ENCODE results near the gene TXNDC16. TPM values are rescaled to one million over a fixed set of nuclear protein-coding genes. Genes with fewer than 3 reads are reported as not detected.

TXNDC16 gene
- total and polyA plus RNA-seq, 2 donors (not counting 3 experiments of a cell fraction or from before 2014, with no cell fraction given), result 2.3 to 4.5 TPM

DNA sequence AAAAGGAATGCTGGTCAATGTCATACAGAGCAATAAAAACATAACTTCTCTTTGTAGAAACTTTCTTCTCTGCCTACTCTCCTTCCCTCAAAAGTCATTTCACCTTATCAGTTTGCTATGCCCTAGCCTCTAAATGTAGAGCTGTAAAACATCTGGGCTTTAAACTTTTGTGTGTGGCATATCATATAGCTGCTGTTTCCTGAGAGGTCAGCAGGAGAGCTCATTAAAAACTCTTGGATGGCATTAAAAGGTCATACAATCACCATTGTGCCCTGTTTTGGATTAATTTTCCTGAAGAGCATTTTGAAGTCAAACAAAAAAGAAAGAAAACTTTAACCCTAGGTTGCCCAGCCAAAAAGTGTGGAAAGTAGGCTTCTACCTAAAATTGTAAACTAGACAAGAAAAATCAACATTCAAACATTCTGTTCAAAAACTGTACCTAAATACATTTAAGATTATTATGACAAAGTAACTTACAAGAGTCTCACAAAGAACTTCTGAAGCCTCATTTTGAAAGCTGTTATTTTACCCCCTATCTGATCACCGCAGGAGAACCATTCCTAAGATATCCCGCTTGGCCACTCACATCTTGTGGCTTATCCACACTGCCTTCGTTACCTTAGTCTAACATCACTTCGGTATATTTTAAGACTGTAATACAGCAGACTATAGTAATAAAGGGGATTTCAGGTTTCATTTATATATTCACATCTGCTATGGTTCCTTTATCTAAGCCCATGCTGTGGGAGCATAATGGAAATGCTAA is 38.1 kb downstream of the TXNDC16 start:
- H3K4me1 ChIP-seq (ENCODE audit: control insufficient read depth, extremely low read depth, insufficient read depth, low read length), result no peaks in the 10 kb centered on the region
- no peaks in the 10 kb centered on the region for H3K27me3 ChIP-seq (ENCODE audit: control insufficient read depth in 2 of 2, insufficient read depth in 2 of 2, low read length in 2 of 2)
- no peaks in the 10 kb centered on the region for H3K9me3 ChIP-seq (replicated peaks; ENCODE audit: control insufficient read depth, insufficient read depth, low read length)
- H3K27ac ChIP-seq (ENCODE audit: insufficient read depth, low read depth, low read length), result no peak overlapping the region
- no peak overlapping the region for H3K9ac ChIP-seq (replicated peaks; ENCODE audit: extremely low read depth, insufficient read depth, low read length)
- CTCF ChIA-PET, result no interaction called here
- no peaks in the 10 kb centered on the region for H4K20me1 ChIP-seq (replicated peaks; ENCODE audit: control insufficient read depth, extremely low read depth, insufficient read depth, low read length)
- no peak for TF ChIP-seq MYC (IDR thresholded peaks at IDR 0.05; ENCODE audit: low read depth, low read length)
- TF ChIP-seq, protein P1, sequence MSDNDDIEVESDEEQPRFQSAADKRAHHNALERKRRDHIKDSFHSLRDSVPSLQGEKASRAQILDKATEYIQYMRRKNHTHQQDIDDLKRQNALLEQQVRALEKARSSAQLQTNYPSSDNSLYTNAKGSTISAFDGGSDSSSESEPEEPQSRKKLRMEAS (IDR thresholded peaks at IDR 0.05; ENCODE audit: insufficient read depth, insufficient read length), result no peak
- TF ChIP-seq, protein P2, sequence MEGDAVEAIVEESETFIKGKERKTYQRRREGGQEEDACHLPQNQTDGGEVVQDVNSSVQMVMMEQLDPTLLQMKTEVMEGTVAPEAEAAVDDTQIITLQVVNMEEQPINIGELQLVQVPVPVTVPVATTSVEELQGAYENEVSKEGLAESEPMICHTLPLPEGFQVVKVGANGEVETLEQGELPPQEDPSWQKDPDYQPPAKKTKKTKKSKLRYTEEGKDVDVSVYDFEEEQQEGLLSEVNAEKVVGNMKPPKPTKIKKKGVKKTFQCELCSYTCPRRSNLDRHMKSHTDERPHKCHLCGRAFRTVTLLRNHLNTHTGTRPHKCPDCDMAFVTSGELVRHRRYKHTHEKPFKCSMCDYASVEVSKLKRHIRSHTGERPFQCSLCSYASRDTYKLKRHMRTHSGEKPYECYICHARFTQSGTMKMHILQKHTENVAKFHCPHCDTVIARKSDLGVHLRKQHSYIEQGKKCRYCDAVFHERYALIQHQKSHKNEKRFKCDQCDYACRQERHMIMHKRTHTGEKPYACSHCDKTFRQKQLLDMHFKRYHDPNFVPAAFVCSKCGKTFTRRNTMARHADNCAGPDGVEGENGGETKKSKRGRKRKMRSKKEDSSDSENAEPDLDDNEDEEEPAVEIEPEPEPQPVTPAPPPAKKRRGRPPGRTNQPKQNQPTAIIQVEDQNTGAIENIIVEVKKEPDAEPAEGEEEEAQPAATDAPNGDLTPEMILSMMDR (IDR thresholded peaks at IDR 0.05; ENCODE audit: extremely low read depth in 1 of 2, insufficient read depth in 1 of 2, low read depth in 1 of 2, low read length in 2 of 2), result no peak
- no peak for TF ChIP-seq GATA2 (IDR thresholded peaks at IDR 0.05; ENCODE audit: insufficient read depth, insufficient read length, low read depth, low read length)
- no peak for TF ChIP-seq POLR2A (IDR thresholded peaks at IDR 0.05; ENCODE audit: low read depth, low read length)
- no peak for TF ChIP-seq EZH2 (IDR thresholded peaks at IDR 0.05; ENCODE audit: borderline replicate concordance, low read depth, low read length, severe bottlenecking)
- TF ChIP-seq JUN (IDR thresholded peaks at IDR 0.05; ENCODE audit: borderline replicate concordance, insufficient read depth, insufficient read length, low read depth), result no peak
- TF ChIP-seq FOS (IDR thresholded peaks at IDR 0.05; ENCODE audit: borderline replicate concordance, insufficient read depth, low read length), result no peak
- no peak for TF ChIP-seq POLR2AphosphoS5 (IDR thresholded peaks at IDR 0.05; ENCODE audit: insufficient read depth, low read depth, low read length)
- no peak overlapping the region for H3K4me2 ChIP-seq (ENCODE audit: insufficient read depth, low read length)
- H3K79me2 ChIP-seq (ENCODE audit: control insufficient read depth, insufficient read depth, low read length), result no peaks in the 10 kb centered on the region
- no TSS peak for BruUV-seq (replicated peaks)
- H3K9me1 ChIP-seq (replicated peaks; ENCODE audit: control insufficient read depth, extremely low read depth, insufficient read depth, low read length), result no peaks in the 10 kb centered on the region
- H3K36me3 ChIP-seq (ENCODE audit: control insufficient read depth in 2 of 2, extremely low read depth in 1 of 2, insufficient read depth in 2 of 2, low read length in 2 of 2), result no peaks in the 10 kb centered on the region
- intact Hi-C loops (cut with micrococcal nuclease) (no loop called here), dilution Hi-C loops (cut with MboI; ENCODE audit: extremely low pct_ligation_motif_present, low sequenced_read_pairs) (no loop called here)
- POLR2A ChIA-PET, result no interaction called here
- FAIRE-seq, result no peak
- DNase-seq (ENCODE audit: low read depth, low spot score), result no peak
- H2AFZ ChIP-seq (ENCODE audit: low read depth, low read length), result no peak overlapping the region
- no peak overlapping the region for H3K4me3 ChIP-seq (replicated peaks in 1 of 3; ENCODE audit: insufficient read depth in 1 of 3, low read depth in 1 of 3, low read length in 3 of 3)
